ENCODE data around the gene KLF4.

DNA sequence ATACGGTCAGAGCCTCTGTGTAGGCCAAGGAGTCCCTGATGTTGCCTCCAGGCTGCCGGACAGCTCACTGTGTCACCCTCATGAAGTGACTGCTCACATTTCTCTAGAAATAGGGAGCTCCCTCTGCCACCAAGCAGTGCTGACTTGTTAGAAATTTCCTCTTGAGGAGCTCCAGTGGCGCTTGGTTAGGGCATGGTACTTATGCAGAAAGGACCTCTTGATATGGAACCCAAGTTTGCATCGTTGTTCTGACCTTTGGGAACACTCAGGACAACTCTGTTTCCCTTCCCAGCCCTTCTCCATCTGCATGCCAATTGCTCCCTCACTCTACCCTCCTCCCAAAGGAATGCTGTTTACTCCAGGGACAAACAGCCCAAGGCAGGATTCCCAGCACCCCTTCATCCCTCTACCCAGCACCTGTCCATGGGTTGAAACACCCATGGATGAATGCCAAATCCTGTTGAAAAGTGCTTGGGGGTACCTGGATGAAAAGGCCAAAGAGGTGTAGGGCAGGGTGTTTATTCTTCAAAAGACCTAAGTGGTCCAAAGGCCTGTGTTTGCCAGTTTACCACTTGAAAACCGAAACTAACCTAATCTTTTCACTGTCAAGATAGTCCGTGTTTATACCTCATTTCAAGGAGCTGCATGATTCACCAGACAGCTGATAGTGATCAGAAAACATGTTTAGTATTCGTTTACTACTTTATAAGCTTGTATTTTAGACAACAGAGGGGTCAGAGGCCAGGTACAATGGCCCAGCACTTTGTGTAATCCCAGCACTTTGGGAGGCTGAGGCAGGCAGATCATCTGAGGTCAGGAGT, 51.1 kb downstream of the KLF4 start:
- no peak for TF ChIP-seq ZNF121 (CRISPR knock-in tag; IDR thresholded peaks at IDR 0.05)
- TF ChIP-seq CREB1 (CRISPR knock-in tag; IDR thresholded peaks at IDR 0.05) = no peak
- TF ChIP-seq ATF6 (CRISPR knock-in tag; IDR thresholded peaks at IDR 0.05) = no peak
- no peak for TF ChIP-seq USF2 (CRISPR knock-in tag; IDR thresholded peaks at IDR 0.05)
- TF ChIP-seq ATF1 (CRISPR knock-in tag; IDR thresholded peaks at IDR 0.05) = no peak
- no peak for TF ChIP-seq GABPB1 (CRISPR knock-in tag; IDR thresholded peaks at IDR 0.05)
- TF ChIP-seq, protein P1, sequence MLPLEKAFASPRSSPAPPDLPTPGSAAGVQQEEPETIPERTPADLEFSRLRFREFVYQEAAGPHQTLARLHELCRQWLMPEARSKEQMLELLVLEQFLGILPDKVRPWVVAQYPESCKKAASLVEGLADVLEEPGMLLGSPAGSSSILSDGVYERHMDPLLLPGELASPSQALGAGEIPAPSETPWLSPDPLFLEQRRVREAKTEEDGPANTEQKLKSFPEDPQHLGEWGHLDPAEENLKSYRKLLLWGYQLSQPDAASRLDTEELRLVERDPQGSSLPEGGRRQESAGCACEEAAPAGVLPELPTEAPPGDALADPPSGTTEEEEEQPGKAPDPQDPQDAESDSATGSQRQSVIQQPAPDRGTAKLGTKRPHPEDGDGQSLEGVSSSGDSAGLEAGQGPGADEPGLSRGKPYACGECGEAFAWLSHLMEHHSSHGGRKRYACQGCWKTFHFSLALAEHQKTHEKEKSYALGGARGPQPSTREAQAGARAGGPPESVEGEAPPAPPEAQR (CRISPR knock-in tag; IDR thresholded peaks at IDR 0.05) = no peak
- TF ChIP-seq SP1 (CRISPR knock-in tag; conservative IDR thresholded peaks at IDR 0.05) = no peak
- no peak for TF ChIP-seq ATF3 (CRISPR knock-in tag; conservative IDR thresholded peaks at IDR 0.05)
